HG02840 (cell line): Measurements from ENCODE around the gene ZSWIM6.

Source experiments
- ATAC-seq: cut with Tn5 transposase; IDR thresholded peaks from one replicate; pipeline ENCODE4 v1.9.1; 2021; ENCODE audit warnings: mild to moderate bottlenecking, moderate library complexity, moderate number of reproducible peaks; ENCODE audit not compliant: unreplicated experiment, low FRiP score

Gene ZSWIM6

DNA sequence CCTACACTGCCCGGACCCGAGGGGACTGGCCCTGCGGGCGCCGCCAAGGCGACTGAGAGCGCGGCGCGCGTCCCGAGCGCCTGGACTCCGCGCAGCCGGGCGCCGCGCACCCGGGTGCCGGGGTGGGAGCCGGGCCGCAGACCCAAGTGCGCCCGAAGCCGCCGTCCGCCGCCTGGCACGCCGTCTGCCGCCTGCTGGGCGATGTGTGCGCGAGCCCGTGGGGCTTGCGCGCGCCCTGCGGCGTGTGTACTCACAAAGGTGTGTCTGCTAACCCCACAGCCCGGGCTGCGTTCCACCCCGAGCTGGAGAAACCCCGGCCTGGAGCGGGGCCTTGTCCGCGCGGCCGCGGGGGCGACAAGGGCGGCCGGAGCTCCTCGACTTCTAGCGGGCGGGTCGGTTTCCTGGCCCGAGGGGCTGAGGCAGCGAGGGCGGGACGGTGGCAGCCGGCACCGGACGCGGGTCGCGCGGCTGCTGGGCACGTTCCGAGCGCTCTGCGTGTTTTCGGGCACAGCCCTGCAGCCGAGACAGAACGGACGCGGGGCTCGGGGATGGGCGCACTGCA lies 1.1 kb upstream of the ZSWIM6 start:
- ATAC-seq = peak; percentile 13

DNA sequence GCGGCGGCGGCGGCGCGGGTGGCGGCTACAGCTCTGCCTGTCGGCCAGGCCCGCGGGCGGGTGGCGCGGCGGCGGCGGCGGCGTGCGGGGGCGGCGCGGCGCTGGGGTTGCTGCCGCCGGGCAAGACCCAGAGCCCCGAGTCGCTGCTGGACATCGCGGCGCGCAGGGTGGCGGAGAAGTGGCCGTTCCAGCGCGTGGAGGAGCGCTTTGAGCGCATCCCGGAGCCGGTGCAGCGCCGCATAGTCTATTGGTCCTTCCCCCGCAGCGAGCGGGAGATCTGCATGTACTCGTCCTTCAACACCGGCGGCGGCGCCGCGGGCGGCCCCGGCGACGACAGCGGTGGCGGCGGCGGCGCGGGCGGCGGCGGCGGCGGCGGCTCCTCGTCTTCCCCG lies 296 bp downstream of the ZSWIM6 start:
- no peak for ATAC-seq

DNA sequence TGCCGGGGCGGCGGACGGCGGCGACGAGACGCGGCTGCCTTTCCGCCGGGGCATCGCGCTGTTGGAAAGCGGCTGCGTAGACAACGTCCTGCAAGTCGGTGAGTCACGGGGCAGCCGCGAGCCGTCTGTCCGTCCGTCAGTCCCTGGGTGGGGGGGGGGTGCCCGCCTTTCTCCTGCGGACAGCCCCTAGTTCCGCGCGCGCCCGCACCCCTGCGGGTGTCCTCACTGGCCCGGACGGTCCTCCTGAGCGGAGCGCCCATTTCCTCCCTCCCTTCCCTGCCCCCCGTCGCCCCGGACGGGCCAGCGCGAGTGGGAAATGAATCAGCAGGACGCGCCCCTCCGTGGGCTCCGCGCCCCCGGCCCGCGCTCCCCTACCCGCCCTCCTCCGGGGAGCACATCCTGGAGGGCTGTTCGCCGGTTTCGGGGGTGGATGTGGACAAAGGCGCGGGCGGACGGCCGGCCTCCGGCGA lies 828 bp downstream of the ZSWIM6 start:
- no peak for ATAC-seq

DNA sequence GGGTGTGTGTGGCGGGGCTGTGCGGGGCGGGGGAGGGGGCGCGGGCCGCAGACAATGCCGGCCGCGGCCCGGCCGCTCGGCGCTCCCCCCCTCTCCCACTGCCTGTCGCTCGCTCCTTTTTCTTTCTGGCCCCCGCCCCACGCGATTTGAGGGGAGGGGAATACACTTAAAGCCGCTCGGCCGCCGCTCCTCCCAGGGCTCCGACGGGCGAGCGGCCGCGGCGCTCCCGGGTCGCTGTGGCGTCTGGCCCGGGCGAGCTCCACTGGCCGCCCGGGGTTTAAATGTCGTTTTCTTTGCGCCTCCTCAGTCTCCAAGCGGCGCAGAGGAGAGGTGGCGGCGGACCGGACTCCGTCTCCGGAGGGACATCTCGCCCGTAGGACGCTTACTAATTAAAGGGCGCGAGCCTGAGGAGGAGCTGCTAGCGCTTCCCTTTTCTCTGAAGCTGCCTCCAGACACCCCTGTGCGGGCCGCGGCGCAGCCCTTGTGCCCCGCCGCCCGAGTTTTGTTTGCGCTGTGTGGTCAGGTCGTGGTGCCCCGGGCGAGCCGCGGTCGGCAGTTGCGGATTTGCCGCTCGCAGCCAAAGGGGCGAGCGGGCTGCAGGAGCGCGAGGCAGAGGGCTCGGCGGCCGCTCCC lies 1.4 kb downstream of the ZSWIM6 start:
- no peak for ATAC-seq

DNA sequence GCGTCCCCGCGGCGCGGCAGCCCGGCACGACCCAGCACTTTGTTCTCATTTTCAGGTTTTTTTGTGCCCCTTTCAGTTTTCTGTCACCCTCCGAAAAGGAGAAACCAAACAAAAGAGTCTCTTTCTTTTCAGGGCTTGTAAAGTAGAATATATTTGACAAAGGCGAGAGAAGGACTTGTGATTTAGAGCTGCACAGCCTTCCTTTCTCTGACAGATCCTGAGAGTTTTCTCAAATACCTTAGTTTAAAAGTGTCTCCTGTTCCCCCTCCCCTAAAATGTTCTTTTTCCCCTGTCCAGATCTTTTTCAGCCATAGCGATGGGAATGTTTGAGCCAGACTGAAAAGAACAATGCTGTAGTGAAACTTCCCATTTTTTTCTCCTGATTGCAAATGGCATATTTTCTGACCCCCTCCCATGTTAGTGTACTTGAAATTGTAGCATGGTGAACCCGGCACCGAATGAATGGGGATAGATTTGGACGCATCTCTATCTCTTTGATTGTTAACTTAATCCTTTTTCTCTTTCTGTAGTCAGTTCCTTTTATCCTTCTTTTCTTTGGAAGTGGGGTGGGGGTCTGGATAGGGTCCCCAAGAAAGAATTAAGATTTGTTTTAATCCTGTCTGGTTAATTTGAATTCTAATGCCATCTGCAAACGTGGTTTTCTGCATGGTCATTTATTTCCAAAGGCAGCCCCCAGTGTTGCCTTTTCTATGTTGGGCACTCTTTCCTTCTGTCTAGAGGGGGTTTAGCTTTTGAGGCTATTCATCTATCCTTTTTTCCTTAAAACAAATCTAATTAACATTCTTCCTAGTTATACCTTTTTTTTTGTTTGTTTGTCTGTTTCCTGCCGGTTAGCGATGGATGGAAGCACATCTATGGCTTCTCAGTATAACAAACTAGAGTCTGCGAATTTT lies 2.2 kb downstream of the ZSWIM6 start:
- no peak for ATAC-seq

DNA sequence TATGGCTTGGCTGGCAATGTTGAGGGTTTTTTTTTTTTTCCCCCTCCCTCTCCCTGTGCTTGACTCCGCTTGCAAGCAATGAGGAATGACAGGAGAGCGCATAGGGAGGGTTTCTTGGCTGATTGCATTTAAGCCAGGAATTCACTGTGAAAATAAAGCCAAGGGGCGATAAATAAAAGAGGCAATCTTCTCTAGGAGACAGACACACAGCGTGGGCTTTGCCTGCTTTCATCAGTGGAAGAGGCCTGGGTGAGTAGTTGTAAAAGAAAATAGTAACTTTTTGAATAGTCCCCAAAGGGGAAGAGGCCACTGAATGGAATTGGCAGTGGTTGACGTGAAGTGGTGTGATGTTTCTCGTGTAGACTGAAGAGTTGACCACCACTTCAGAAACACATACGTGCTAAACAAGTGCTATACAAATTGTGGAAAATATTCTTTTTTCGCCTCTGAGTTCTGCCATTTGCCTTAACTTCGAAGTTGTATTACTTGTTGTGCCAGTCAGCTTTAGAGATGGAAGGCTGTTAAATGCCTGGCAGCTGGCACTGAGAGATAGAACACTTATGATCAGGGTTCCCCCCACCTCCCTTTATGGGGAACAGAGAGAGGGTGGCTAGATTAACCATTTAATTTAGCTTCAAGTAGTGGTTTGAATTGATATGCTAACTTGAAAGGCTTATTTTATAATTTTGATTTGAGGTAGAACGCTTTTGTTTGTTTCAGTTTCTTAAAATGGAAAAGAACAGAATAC lies 3.0 kb downstream of the ZSWIM6 start:
- no peak for ATAC-seq

DNA sequence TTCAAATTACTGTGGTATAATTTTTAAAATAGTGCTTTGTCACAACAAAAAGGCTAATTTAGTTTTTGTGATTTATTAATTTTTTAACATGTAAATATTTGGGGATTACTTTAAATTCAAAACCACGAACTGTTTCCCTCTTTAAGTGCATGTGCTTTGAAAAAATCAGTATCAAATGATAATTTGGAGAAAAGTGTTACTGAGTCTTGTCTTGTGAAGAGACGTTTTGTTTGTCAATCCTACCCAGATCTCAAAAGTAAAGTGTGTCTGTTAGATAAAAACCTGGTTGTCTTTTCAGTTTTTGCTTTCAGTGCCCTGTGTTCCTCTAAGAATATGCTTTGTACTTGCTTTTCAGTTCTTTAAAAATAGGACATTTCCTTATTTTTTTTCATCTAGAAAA lies 7.7 kb downstream of the ZSWIM6 start:
- no peak for ATAC-seq

DNA sequence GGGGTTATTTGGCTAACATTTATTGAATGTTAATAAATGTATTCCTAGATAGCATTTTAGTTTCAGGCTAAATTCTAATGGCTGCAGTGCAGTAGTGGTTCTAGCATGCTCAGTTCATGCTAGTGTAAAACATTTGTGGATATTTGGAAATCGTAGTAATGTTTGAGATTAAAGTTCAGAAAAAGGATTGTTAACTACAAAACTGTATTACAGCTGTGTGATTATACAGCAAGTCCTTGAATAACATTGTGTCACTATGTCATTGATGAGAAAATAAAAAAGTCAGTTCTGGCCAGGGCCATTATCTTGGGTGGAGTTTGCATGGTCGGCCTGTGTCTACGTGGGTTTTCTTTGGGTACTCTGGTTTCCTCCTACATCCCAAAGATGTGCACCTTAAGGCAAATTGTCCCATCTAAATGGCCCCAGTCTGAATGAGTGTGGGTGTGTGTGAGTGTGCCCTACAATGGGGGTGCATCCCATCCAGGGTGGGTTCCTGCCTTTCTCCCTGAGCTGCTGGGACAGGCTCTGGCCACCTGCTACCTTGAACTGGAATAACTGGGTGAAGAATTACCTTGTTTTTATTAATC lies 8.8 kb downstream of the ZSWIM6 start:
- ATAC-seq = no peak

DNA sequence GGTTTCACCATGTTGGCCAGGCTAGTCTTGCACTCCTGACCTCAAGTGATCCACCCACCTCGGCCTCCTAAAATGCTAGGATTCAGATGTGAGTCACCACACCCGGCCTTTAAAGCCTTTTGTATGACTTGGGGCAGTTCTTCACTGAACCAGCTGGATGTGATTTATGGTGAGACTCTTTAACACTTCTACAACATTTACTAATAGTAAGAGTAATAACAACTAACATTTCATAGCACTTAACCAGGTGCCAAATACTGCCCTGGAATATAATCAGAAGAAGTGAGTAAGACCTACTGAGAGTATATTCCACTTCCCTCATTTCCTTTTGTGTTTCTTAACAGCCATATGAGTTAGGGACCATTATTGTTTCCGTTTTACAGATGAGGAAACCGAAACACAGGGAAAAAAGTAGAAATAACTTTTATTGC lies 10.0 kb downstream of the ZSWIM6 start:
- ATAC-seq = no peak

DNA sequence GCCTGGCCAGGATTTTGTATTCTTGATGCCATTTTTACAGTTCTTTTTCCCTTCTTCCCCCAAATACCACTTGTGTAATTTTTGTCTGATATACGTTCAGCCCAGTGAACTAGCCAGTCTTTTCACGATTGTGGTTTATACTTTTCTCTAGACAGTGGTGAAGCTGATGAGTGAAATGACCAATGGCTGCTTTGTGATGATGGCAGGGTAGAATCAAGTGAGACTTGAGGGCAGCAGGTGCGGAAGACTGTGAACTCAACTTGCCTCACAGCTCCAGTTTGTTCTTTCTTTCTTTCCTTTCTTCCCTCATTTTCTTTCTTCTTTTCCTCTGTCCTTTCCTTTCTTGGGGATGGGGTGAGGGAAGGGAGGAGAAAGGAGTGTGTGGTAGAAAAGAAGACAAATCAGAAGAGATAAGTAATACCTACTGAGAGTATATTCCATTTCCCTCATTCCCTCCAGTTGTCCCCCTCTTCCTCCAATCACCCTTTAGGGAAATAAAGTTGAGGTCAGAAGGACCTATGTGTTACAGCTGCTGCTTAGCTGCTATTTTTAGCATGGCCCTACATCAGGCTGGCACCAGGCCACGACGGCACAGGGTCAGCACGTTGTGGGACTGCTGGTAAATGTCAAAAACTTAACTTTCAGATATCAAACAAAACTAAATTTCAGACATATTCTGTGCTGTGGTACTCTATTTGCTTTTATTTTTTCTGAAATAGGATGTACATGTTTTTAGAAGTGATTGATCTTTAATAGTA lies 12.3 kb downstream of the ZSWIM6 start:
- ATAC-seq = no peak

DNA sequence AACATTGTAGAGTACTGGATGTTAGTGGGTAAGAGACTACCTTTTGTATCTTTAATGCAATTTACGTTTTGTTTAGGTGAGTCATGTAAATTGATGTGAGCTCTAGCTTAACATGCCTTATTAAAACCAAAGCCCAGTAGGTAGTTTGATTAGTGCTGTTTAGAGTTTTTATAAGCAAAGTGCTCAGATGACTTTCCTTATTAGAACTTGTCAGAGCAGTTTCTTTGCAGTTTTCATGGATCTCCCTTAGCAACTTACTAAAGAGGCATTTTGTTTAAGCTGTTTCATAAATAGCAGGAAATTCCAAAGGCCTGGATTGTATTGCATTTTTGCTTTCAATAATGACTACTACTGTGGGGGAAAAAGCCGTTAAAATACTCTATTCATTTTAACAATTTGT lies 14.5 kb downstream of the ZSWIM6 start:
- no peak for ATAC-seq

DNA sequence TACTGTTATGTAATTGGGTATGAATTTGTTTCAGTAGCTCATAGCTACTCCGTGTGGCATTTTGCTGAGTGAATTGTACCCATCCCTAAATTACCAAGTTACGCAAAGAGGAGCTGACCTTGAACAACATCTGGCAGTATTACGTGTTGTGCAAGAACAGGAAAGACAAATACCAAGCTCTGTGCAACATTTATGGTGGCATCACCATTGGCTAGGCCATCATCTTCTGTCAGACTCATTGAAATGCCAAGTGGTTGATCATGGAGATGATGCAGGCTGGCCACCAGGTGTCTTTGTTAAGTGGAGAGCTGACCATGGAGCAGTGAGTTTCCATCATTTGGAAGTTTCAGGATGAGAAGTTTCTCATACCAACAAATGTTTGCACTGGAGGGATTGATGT lies 15.0 kb downstream of the ZSWIM6 start:
- no peak for ATAC-seq

DNA sequence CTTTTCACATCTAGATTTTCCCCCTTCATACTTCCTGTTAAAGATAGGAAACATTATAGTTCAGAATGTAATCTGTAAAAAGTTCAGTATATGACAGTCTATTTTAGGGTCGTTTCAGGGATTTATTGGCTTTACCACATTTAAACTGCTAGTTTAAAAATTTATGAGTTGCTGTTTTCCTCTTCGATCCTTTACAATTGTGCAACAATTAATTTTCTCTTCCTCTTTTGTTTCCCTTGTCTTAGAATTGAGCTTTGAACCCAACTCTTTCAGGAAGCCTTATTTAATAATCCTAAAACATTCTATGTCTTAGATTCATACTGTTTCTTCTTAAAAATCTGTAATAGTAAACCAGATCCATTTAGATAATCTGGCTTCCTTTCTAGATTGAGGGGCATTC lies 16.4 kb downstream of the ZSWIM6 start:
- no peak for ATAC-seq

DNA sequence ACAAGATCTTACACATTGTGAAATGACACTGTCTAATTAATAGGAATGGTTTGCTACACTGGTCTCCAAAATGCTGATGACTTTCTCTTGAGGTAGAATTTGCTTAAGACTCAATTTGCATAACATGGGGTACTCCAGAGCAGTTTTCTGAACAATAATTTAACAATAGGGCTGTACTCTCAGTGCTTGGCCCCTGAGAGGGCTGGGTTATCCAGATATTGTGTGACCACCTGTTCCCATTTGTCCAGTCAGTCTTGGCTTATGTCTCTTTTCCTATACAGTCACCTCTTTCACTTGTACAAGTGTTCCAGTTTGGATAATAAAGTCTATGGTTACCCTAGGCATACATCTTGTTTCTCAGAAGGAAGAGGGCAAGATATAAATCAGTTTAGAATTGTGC lies 17.9 kb downstream of the ZSWIM6 start:
- ATAC-seq = no peak

DNA sequence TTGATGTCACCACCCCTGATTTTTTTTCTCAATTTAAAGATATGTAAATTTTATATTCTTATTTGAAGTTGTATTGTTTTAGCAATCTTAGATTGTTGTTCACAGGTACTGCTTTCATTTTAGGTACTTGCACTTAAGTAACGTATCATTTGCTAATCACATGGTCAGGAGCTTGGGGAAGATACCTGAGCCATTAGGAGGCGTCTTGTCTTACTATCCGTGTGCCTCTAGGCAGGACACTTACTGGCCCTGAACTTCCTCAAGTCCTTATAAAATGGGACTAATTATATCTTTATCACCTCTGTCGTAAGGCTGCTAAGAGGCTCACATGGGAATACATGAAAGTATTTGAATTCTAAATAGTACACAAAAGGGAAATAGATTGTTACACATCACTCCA lies 18.5 kb downstream of the ZSWIM6 start:
- ATAC-seq = no peak

DNA sequence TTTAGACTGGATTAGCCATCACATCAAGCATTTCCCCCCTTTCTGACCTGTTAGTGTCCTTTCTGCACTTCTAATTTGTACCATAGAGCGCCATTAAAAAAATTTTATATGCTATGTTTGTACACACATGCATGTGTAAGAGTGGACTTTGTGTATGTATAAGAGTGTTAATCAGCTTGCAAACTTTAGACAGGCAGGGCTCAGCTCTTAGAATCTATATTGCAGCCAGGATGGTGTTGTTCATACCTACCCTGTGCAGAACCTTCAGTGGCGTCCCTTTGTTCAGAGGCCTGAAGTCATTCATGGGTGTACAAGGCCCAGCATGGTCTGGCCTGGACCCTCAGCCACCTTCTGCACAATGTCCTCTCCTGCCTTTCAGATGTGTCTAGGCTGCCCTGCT lies 19.7 kb downstream of the ZSWIM6 start:
- ATAC-seq = no peak

DNA sequence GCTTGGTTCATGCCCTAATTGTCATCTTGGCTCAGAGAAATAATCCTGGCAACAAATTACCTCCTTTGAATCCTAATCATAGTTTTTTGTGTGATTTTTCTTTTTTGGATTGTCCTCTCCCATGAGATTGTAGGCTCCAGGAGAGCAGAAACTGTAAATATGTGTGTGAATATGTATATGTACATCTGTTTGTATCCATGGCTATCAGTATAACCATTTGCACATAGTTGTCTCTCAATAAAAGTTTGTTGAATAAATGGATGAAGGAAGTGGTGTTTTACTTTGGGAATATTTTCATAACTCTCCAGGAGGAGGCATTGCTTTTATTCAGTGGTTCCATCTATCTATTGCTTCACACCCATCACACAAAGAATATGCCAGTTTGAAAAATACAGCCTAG lies 20.1 kb downstream of the ZSWIM6 start:
- ATAC-seq = no peak

DNA sequence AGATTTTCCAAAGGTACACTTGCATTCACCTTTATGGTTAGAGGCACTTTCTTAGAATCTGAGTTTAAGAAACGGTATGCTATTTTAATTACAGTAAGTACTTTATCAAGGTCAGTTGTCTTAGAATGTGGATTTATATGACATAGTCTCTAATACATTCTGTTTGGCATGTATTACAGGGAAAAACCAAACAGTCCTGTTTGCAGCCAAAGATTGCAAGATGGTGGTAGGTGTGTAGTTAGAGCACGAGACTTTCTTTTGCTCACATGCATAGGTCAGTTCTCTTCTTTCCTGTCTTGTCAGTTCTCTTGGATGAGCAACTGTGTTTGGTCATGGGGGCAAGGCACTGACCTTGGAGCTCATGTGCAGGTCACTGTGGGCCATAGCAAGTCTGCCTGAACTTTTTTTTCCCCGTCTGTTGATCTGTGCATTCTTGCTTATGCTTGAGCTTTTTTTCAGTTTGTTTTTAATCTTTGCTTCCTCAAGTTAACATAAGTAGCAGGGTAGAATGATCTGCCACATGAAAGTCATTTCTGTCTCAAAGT lies 20.6 kb downstream of the ZSWIM6 start:
- ATAC-seq = no peak

DNA sequence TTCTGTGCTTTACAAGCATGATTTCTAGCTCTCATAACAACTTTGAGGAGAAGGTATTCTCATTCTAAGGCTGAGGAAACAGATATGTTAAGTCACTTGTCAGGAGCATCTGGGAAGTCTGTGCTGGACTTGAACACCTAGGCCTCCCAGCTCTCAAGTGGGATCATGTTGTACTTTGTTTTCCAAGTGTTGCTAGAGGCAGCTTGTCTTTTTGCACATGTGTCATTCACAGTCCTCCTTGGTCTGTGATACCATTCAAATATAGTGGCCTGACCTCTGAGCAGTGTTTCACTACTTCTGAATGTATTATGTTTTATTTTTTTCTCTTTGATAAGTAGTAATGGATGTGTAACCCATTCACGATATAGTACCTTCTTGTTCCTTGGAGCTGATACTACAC lies 21.2 kb downstream of the ZSWIM6 start:
- ATAC-seq = no peak

DNA sequence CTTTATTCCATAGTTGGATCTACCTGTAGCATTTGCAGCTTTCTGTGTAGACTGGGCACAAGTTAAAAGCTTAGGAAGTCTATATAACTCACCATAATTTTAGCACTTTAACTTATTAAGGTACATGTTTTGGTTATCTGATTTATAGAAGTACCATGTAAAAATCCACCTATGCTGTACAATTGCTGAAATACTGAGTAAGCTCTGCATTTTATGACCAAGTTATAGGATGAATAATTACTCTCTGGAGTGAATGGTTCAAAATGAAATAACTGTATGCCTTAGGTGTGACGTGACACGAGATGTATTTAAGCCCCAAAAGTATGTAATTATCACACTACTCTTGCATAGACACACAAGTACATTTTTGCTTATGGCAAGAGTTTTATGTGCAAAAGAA lies 22.1 kb downstream of the ZSWIM6 start:
- ATAC-seq = no peak
